HL-60 (cell line): ENCODE measurements around the gene DERL3.

Source experiments
- DNase-seq, 2 experiments: peaks; one replicate each; pipeline ENCODE4 v3.0.0-alpha.2; 2010 to 2020; ENCODE audit warnings: low read depth in 1 of 2, low spot score in 1 of 2
- H3K27ac ChIP-seq: fragments of 250-450 bp; sonication (Bioruptor Pico); replicated peaks from 2 replicates; pipeline ENCODE4 v1.5.1; 2020; ENCODE audit warnings: mild to moderate bottlenecking, moderate library complexity
- H3K27me3 ChIP-seq: fragments of 250-450 bp; sonication (Bioruptor Pico); 2 replicates; pipeline ENCODE4 v1.5.1; 2021; ENCODE audit warnings: mild to moderate bottlenecking, moderate library complexity; ENCODE audit not compliant: insufficient read depth, poor library complexity, severe bottlenecking
- H3K4me3 ChIP-seq: replicated peaks from 2 replicates; pipeline ENCODE4 v1.5.1; 2011; ENCODE audit warnings: mild to moderate bottlenecking, control low read depth, low read length; ENCODE audit not compliant: insufficient read depth
- CTCF ChIP-seq: IDR thresholded peaks from one replicate; pipeline ENCODE4 v1.5.1; 2011; ENCODE audit warnings: low read length, control low read depth, inconsistent platforms; ENCODE audit not compliant: insufficient read depth
- GABPA ChIP-seq: IDR thresholded peaks from 2 replicates; pipeline ENCODE4 v1.6.1; 2012; ENCODE audit warnings: low read depth
- POLR2AphosphoS5 ChIP-seq: IDR thresholded peaks from 2 replicates; pipeline ENCODE4 v1.6.1; 2012; ENCODE audit warnings: low read depth
- REST ChIP-seq: IDR thresholded peaks from 2 replicates; pipeline ENCODE4 v1.6.1; 2012; ENCODE audit warnings: low read depth; ENCODE audit not compliant: insufficient replicate concordance
- SPI1 ChIP-seq: IDR thresholded peaks from 2 replicates; pipeline ENCODE4 v1.6.1; 2012; ENCODE audit warnings: low read depth, mild to moderate bottlenecking, borderline replicate concordance

The DERL3 gene

DNA sequence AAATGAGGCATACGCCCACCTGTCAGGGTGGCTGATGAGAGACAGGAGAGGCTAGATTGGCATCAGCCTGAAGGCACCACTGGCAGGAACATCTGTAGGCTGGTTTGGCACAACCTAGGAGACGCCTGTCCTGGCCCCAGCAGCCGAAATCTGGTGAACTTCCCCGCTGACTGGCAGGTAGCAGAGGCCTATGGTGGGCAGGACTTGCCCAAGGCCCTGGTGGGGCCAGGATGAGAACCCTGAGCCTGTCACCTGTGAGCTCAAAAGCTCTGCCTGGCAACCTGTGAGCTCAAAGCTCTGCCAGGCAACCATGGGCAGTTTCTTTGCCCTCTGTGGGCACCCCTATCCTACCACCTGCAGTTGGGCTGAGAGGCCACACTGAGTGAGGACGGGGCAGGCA, 2.5 kb downstream of the DERL3 start:
- Histone ChIP-seq H3K27ac (no peak overlapping the region), H3K4me3 (no peak overlapping the region), H3K27me3 (no peaks in the 10 kb centered on the region)
- TF ChIP-seq SPI1 (no peak), GABPA (no peak), POLR2AphosphoS5 (no peak; the same call in 1 of the 2 replicates), REST (no peak), CTCF (no peak)
- DNase-seq = no peak

GRCh38 chr22:23835484-23836144, 3.2 kb downstream of the DERL3 start:
- TF ChIP-seq REST = no peak
- TF ChIP-seq CTCF = no peak
- TF ChIP-seq SPI1 = no peak
- no peak for TF ChIP-seq GABPA
- no peak for TF ChIP-seq POLR2AphosphoS5
- Histone ChIP-seq H3K27me3 (no peaks in the 10 kb centered on the region), H3K27ac (no peak overlapping the region), H3K4me3 (no peak overlapping the region)
- DNase-seq = no peak

- H3K27ac ChIP-seq = no peak overlapping the region
Measured at GRCh38 chr22:23834793-23835483, 3.9 kb downstream of the DERL3 start.

More at GRCh38 chr22:23834793-23835483, 3.9 kb downstream of the DERL3 start:
- H3K27me3 ChIP-seq = no peaks in the 10 kb centered on the region
- TF ChIP-seq CTCF (no peak), REST (no peak), POLR2AphosphoS5 (no peak), SPI1 (no peak), GABPA (no peak)
- no peak overlapping the region for H3K4me3 ChIP-seq
- no peak for DNase-seq
